Measurements from ENCODE around the gene FAF1.

FAF1 gene

GRCh38 chr1:50548243-50548642 lies 411.8 kb downstream of the FAF1 start:
- no peaks in the 10 kb centered on the region for H3F3A ChIP-seq (ENCODE audit: insufficient read depth)
- no peaks in the 10 kb centered on the region for H4K20me1 ChIP-seq (ENCODE audit: low read depth, low read length)
- no peaks in the 10 kb centered on the region for H3K9me2 ChIP-seq (replicated peaks; ENCODE audit: insufficient read depth, low read length)
- H3K4me3 ChIP-seq (ENCODE audit: insufficient read depth, low read length, poor library complexity, severe bottlenecking) = no peak overlapping the region
- H3K9ac ChIP-seq (ENCODE audit: low read length) = no peak overlapping the region
- H3K9me3 ChIP-seq (ENCODE audit: insufficient read depth, low read length) = no peaks in the 10 kb centered on the region
- H3K27ac ChIP-seq (ENCODE audit: low read depth, low read length) = no peak overlapping the region
- TF ChIP-seq CTCF (IDR thresholded peaks at IDR 0.05; ENCODE audit: insufficient read depth, low read length, poor library complexity, severe bottlenecking) (no peak), EZH2phosphoT487 (conservative IDR thresholded peaks at IDR 0.05; ENCODE audit: low read length) (no peak)
- no peak overlapping the region for H2AFZ ChIP-seq (ENCODE audit: low read depth, low read length, severe bottlenecking)
- no peak overlapping the region for H3K4me2 ChIP-seq (ENCODE audit: low read depth, low read length, poor library complexity, severe bottlenecking)
- H3K79me2 ChIP-seq (ENCODE audit: insufficient read depth, low read length) = no peaks in the 10 kb centered on the region
- H3K36me3 ChIP-seq (ENCODE audit: low read length) = no peaks in the 10 kb centered on the region
- no peaks in the 10 kb centered on the region for H3K27me3 ChIP-seq (ENCODE audit: low read length)

GRCh38 chr1:50542362-50542761 lies 417.7 kb downstream of the FAF1 start:
- no peak overlapping the region for H2AFZ ChIP-seq (ENCODE audit: low read depth, low read length, severe bottlenecking)
- no peak overlapping the region for H3K4me2 ChIP-seq (ENCODE audit: low read depth, low read length, poor library complexity, severe bottlenecking)
- no peak overlapping the region for H3K9ac ChIP-seq (ENCODE audit: low read length)
- no peak overlapping the region for H3K27ac ChIP-seq (ENCODE audit: low read depth, low read length)
- 0 out of 2 replicates have a peak, but pooled peaks cover 11% of the 10 kb centered on the region for H3K36me3 ChIP-seq (ENCODE audit: low read length)
- no peaks in the 10 kb centered on the region for H3K9me2 ChIP-seq (replicated peaks; ENCODE audit: insufficient read depth, low read length)
- H3K9me3 ChIP-seq (ENCODE audit: insufficient read depth, low read length) = no peaks in the 10 kb centered on the region
- TF ChIP-seq EZH2phosphoT487 (conservative IDR thresholded peaks at IDR 0.05; ENCODE audit: low read length) (no peak), CTCF (IDR thresholded peaks at IDR 0.05; ENCODE audit: insufficient read depth, low read length, poor library complexity, severe bottlenecking) (no peak)
- H3K79me2 ChIP-seq (ENCODE audit: insufficient read depth, low read length) = no peaks in the 10 kb centered on the region
- H3K27me3 ChIP-seq (ENCODE audit: low read length) = no peaks in the 10 kb centered on the region
- H4K20me1 ChIP-seq (ENCODE audit: low read depth, low read length) = no peaks in the 10 kb centered on the region
- H3K4me3 ChIP-seq (ENCODE audit: insufficient read depth, low read length, poor library complexity, severe bottlenecking) = no peak overlapping the region
- H3F3A ChIP-seq (ENCODE audit: insufficient read depth) = no peaks in the 10 kb centered on the region

- H3K9ac ChIP-seq (ENCODE audit: low read length) = no peak overlapping the region
- H3K9me2 ChIP-seq (replicated peaks; ENCODE audit: insufficient read depth, low read length) = no peaks in the 10 kb centered on the region
- H3K27ac ChIP-seq (ENCODE audit: low read depth, low read length) = no peak overlapping the region
- no peaks in the 10 kb centered on the region for H3F3A ChIP-seq (ENCODE audit: insufficient read depth)
- peaks cover 11% of the 10 kb centered on the region for H3K36me3 ChIP-seq (ENCODE audit: low read length)
- H4K20me1 ChIP-seq (ENCODE audit: low read depth, low read length) = no peaks in the 10 kb centered on the region
- TF ChIP-seq EZH2phosphoT487 (conservative IDR thresholded peaks at IDR 0.05; ENCODE audit: low read length) = no peak
- no peak for TF ChIP-seq CTCF (IDR thresholded peaks at IDR 0.05; ENCODE audit: insufficient read depth, low read length, poor library complexity, severe bottlenecking)
- H2AFZ ChIP-seq (ENCODE audit: low read depth, low read length, severe bottlenecking) = no peak overlapping the region
- no peak overlapping the region for H3K4me2 ChIP-seq (ENCODE audit: low read depth, low read length, poor library complexity, severe bottlenecking)
- H3K79me2 ChIP-seq (ENCODE audit: insufficient read depth, low read length) = no peaks in the 10 kb centered on the region
- H3K27me3 ChIP-seq (ENCODE audit: low read length) = no peaks in the 10 kb centered on the region
- no peak overlapping the region for H3K4me3 ChIP-seq (ENCODE audit: insufficient read depth, low read length, poor library complexity, severe bottlenecking)
- no peaks in the 10 kb centered on the region for H3K9me3 ChIP-seq (ENCODE audit: insufficient read depth, low read length)
Observed at GRCh38 chr1:50538476-50538875, 421.6 kb downstream of the FAF1 start.
